BJ (cell line): ENCODE measurements around the gene PJA2. TPM values are rescaled to one million over a fixed set of nuclear protein-coding genes. Genes with fewer than 3 reads are reported as not detected.

Experiments used
- CTCF ChIA-PET: fragments of 350-600 bp; formaldehyde crosslinking; extraction: SDS; loops from one replicate; lab custom pipeline; 2021; ENCODE audit warnings: antibody characterized with exemption, inconsistent platforms; lab: Yijun Ruan, JAX
- POLR2A ChIA-PET: fragments of 300-600 bp; sonication (Branson Sonifier 250); formaldehyde crosslinking; extraction: SDS; loops from one replicate; lab custom pipeline; 2021; ENCODE audit warnings: antibody characterized with exemption; lab: Charles Lee
- DNase-seq: peaks from one replicate; pipeline ENCODE4 v3.0.0-alpha.2; 2011; ENCODE audit warnings: low read depth
- H3K27me3 ChIP-seq: 2 replicates; pipeline ENCODE4 v1.6.0; 2011; ENCODE audit warnings: low read length; ENCODE audit not compliant: control insufficient read depth, insufficient read depth
- H3K36me3 ChIP-seq: 2 replicates; pipeline ENCODE4 v1.5.1; 2011; ENCODE audit warnings: low read length; ENCODE audit not compliant: control insufficient read depth, insufficient read depth
- H3K4me3 ChIP-seq: 2 replicates; pipeline ENCODE4 v1.5.1; 2011; ENCODE audit warnings: low read depth, mild to moderate bottlenecking, control low read depth, low read length
- polyA plus RNA-seq: library from polyadenylated mRNA; depleted of rRNA; stranded (reverse); fragments of >200 nt; gene quantifications from 2 replicates; pipeline ENCODE4 v1.2.3, GENCODE V29; 2011
- TF ChIP-seq, protein P1 (sequence below): IDR thresholded peaks from 2 replicates; pipeline ENCODE4 v1.5.1; 2011; ENCODE audit warnings: low read depth, mild to moderate bottlenecking, control low read depth, inconsistent platforms, low read length, moderate library complexity; ENCODE audit not compliant: insufficient read depth

The PJA2 gene
- polyA plus RNA-seq, 1 experiment, result 33.6 TPM

DNA sequence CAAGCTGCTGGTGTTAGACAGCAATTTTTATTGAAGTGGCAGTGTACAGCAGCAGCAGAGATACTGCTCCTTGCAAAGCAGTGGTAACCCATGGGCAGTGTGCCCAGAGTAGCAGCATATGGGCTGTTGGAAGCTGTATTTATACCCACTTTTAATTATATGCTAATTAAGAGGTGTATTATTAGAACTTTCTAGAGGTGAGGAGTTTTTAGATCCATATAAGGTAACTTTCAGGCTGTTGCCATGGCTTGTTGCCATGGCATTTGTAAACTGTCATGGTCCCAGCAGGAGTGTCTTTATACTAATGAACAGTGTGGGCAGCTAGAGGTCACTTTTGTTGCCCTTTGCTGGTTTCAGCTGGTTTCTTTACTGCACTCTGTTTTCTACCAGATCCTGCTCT is 3.7 kb upstream of the PJA2 start:
- CTCF ChIA-PET, result interaction anchor here (1.2 kb wide), 1 partner anchor 11 kb away, joined by 3 read pairs; no protein-coding TSS in a partner anchor
- Histone ChIP-seq H3K27me3 (no peaks in the 10 kb centered on the region; the same call in 1 of the 2 replicates), H3K36me3 (no peaks in the 10 kb centered on the region), H3K4me3 (no peak overlapping the region)
- POLR2A ChIA-PET, result no interaction called here
- TF ChIP-seq, protein P1, sequence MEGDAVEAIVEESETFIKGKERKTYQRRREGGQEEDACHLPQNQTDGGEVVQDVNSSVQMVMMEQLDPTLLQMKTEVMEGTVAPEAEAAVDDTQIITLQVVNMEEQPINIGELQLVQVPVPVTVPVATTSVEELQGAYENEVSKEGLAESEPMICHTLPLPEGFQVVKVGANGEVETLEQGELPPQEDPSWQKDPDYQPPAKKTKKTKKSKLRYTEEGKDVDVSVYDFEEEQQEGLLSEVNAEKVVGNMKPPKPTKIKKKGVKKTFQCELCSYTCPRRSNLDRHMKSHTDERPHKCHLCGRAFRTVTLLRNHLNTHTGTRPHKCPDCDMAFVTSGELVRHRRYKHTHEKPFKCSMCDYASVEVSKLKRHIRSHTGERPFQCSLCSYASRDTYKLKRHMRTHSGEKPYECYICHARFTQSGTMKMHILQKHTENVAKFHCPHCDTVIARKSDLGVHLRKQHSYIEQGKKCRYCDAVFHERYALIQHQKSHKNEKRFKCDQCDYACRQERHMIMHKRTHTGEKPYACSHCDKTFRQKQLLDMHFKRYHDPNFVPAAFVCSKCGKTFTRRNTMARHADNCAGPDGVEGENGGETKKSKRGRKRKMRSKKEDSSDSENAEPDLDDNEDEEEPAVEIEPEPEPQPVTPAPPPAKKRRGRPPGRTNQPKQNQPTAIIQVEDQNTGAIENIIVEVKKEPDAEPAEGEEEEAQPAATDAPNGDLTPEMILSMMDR, result no peak
- no peak for DNase-seq

DNA sequence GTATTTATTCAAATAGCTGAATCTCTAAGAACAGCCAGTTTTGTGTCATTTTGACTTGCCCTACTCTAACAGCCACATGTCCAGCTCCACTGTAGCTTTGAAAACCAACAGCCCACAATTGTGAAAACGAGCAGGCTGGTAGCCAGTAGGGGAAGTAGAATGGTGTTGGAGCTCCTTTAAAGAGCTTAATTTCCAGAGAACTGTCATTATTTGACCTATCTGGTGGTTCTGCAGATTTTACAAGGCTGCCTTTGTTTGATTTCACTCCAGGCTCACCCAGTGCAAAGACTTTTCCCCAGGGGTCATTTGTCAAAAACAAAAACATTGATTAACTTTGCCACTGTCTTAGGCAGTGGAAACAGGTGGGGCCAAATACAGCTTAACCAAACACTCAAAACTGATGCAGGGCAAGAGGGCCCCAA is 3.2 kb upstream of the PJA2 start:
- ChIA-PET POLR2A (no interaction called here), CTCF (interaction anchor here (1.2 kb wide), 1 partner anchor 12 kb away, joined by 3 read pairs; no protein-coding TSS in a partner anchor)
- Histone ChIP-seq H3K4me3 (no peak overlapping the region), H3K27me3 (no peaks in the 10 kb centered on the region; the same call in 1 of the 2 replicates), H3K36me3 (no peaks in the 10 kb centered on the region)
- TF ChIP-seq, protein P1, result no peak
- no peak for DNase-seq

DNA sequence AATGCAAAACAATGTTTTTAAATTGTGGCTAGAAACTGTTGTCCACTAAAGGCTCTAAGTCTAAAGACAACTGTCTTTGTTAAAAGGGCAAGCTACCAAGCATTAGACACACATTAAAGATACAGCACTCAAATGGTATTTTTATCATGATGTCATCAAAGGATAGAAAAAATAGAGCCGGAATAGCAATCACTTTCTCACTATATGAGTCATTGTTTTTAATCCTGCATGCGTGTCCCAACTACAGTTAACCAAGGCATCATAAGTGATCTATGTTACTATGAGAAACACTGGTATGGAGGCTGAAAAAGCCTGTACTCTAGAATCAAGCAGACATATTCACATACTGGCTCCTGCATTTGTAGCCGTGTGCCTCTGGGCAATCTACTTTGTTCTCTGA is 1.9 kb upstream of the PJA2 start:
- ChIA-PET POLR2A (no interaction called here), CTCF (interaction anchor here (1.5 kb wide), 1 partner anchor 16 kb away, joined by 3 read pairs; no protein-coding TSS in a partner anchor)
- Histone ChIP-seq H3K27me3 (no peaks in the 10 kb centered on the region; the same call in 1 of the 2 replicates), H3K4me3 (no peak overlapping the region), H3K36me3 (no peaks in the 10 kb centered on the region)
- DNase-seq, result peak; percentile 74
- TF ChIP-seq, protein P1, result no peak

DNA sequence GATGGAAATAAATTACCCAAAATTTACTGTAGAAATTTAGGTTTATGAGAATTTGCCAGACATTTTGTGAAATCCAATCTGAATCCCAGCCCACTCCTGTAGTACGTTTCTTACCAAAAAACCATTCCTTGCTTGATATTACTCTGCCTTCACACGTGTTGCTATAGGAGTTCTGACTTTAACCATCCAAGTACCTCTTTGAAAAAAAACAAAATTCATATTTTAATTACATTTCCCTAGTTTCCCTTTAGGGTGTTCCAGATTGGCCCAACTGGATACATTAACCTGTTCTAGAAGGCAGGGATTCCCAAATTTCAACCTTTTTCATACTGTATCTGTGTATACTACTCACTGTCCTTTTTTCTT is 1.4 kb upstream of the PJA2 start:
- TF ChIP-seq, protein P1, result no peak
- ChIA-PET POLR2A (no interaction called here), CTCF (interaction anchor here (1.5 kb wide), 1 partner anchor 17 kb away, joined by 3 read pairs; no protein-coding TSS in a partner anchor)
- peak overlapping the region; percentile 44 for H3K4me3 ChIP-seq
- DNase-seq, result no peak
- no peaks in the 10 kb centered on the region; the same call in 1 of the 2 replicates for H3K27me3 ChIP-seq
- H3K36me3 ChIP-seq, result no peaks in the 10 kb centered on the region

DNA sequence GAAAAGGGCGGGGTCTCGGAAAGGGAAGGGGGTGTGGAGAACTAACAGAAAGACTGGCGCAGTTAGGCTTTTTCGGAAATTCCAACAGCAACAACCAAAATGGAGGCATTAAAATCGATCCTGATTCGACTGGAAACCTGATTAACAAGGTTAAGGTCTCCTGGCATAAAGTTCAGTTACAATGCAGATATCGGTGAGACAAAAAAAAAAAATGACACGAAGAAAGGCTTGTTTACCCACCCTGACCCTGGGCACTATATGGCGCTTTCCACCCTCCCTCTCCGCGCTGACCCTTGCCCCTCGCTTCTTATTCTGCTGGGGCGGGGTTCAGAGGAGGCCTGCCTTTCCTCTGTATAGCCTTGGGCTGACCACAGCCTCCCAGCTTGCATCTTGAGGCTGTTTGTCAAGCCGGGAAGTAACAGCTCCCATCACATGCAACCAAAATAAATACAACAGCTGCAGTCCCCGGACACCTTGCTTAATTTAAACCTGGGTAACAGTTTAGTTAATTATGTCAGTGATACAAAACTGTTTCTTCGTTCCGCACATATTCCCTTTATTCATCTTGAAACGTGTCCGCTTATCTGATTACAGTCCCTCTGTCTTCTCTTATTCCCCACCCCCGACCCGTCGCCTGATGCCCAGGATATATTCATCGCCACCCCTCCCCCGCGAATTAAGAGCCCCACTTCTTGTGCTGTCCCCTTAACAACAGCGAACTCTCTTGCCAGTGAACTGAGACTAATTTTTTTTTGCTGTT is 795 bp upstream of the PJA2 start:
- peak overlapping the region; percentile 44 for H3K4me3 ChIP-seq
- TF ChIP-seq, protein P1, result no peak
- no peaks in the 10 kb centered on the region for H3K36me3 ChIP-seq
- ChIA-PET POLR2A (interaction anchor here (0.7 to 1.0 kb wide), 2 partner anchors 11 to 85 kb away, joined by 3 read pairs; no protein-coding TSS in a partner anchor), CTCF (interaction anchor here (0.6 to 1.5 kb wide), 2 partner anchors 17 to 1277 kb away, joined by 3 read pairs; no protein-coding TSS in a partner anchor)
- no peaks in the 10 kb centered on the region for H3K27me3 ChIP-seq
- no peak for DNase-seq
